GM12864 (cell line): ENCODE data around the gene CFB.

Experiments
- DNase-seq: peaks from one replicate; pipeline ENCODE4 v3.0.0-alpha.2; 2011; ENCODE audit warnings: low read depth
- H3K4me3 ChIP-seq: 2 replicates; pipeline ENCODE4 v1.5.1; 2011; ENCODE audit warnings: mild to moderate bottlenecking, low read depth, low read length, control low read depth
- TF ChIP-seq, protein P1 (sequence below): IDR thresholded peaks from 2 replicates; pipeline ENCODE4 v1.5.1; 2011; ENCODE audit warnings: low read depth, mild to moderate bottlenecking, moderate library complexity, low read length, control low read depth, inconsistent platforms; ENCODE audit errors: missing control alignments

The CFB gene

DNA sequence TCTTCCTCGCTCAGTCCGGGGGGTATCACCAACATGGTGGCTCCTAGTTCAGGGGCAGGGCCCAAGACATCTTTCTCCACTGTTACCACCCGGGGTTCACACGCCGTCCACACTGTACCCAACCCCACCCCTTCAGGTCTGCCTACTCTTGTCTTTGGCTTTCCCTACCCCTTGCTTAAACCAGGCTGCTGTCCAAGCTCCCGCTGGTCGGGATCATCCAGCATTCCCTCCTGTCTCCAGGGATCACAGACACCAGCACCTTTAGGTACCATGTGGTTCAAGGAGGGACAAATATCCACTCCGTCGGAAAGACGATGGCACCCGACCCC, 12.5 kb downstream of the CFB start:
- DNase-seq = no peak
- H3K4me3 ChIP-seq = peak overlapping the region; percentile 99
- TF ChIP-seq, protein P1, sequence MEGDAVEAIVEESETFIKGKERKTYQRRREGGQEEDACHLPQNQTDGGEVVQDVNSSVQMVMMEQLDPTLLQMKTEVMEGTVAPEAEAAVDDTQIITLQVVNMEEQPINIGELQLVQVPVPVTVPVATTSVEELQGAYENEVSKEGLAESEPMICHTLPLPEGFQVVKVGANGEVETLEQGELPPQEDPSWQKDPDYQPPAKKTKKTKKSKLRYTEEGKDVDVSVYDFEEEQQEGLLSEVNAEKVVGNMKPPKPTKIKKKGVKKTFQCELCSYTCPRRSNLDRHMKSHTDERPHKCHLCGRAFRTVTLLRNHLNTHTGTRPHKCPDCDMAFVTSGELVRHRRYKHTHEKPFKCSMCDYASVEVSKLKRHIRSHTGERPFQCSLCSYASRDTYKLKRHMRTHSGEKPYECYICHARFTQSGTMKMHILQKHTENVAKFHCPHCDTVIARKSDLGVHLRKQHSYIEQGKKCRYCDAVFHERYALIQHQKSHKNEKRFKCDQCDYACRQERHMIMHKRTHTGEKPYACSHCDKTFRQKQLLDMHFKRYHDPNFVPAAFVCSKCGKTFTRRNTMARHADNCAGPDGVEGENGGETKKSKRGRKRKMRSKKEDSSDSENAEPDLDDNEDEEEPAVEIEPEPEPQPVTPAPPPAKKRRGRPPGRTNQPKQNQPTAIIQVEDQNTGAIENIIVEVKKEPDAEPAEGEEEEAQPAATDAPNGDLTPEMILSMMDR = no peak

DNA sequence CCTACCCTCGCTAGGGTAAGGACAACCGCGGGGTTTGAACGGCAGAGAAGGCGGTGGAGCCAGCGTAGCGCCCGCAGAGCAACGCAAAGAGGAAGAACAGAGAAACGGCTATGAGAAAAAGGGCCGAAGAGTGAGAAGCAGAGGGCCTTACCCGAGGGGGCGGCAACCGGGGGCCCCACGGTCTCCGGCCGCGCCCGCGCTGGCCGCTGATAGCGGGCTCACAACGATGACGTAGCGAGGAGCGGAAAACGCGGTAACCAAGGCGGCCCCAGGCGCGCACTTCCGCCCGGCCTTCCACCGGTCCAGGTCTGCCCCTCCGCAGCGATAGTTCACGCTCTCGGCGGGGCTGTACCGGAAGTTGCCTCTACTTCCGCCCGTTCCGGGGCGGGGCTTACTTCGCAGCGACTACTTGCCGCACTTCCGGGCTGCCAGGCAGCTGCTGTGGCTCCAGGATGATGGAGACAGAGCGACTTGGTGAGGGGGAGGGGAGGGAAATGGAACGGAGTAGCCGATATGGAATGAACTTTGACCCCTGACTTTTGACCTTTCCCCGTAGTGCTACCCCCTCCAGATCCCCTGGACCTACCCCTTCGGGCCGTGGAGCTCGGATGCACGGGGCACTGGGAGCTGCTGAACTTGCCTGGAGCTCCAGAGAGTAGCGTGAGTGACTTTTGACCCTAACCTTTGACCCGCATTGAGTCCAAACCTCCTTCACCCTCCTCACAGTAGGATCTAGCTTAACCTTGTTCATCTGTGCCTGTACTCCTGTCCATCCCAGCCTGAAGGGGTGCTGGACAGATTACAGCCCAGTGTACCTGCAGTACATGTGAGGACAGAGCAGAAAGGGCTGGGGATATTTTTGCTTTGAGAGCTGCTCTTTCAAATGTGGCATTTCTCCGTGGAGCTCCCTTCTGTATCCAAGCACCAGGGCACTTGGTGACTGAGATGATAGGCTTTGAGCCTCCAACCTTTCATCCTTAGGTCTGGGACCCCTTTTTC, 13.1 kb downstream of the CFB start, which contains the start of the genes NELFE and SKIC2:
Gene NELFE (minus strand): TSS at position 231 of the 999 bp plus-strand sequence. CDS start 525 bp downstream, outside the sequence.
Gene SKIC2 (plus strand): TSS at position 435 of the 999 bp plus-strand sequence. CDS start 18 bp downstream, at position 453.
- peak; percentile 91 for DNase-seq
- TF ChIP-seq, protein P1 = no peak
- peak within 1 kb of the TSS; percentile 99 for H3K4me3 ChIP-seq

DNA sequence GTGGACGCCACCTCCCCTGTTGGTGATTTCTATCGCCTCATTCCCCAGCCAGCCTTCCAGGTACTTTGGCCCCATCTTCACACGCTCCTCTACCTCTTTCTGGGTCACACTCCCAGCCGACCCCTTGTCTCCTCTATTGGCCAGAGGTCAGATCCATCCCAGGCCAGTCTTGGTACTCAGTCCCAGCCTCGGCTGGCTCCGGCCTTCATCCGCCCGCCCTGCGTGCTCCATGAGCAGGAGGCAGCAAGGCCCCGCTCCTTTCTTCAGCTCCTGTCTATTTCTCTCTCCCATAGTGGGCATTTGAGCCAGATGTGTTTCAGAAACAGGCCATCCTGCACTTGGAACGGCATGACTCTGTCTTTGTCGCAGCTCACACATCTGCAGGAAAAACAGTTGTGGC, 15.7 kb downstream of the CFB start:
- DNase-seq = no peak
- TF ChIP-seq, protein P1 = no peak
- no peak overlapping the region for H3K4me3 ChIP-seq

DNA sequence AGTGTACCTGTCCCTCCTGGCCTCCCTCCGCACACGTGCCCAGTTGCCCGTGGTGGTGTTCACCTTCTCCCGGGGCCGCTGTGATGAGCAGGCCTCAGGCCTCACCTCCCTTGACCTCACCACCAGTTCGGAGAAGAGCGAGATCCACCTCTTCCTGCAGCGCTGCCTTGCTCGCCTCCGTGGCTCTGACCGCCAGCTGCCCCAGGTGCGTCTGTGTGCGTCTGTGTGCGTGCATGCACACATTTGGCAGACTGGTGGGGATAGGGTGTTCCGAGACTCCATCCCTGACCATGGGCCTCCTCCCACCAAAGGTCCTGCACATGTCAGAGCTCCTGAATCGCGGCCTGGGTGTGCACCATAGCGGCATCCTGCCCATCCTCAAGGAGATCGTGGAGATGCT, 18.0 kb downstream of the CFB start:
- DNase-seq = no peak
- H3K4me3 ChIP-seq = no peak overlapping the region
- TF ChIP-seq, protein P1 = no peak

DNA sequence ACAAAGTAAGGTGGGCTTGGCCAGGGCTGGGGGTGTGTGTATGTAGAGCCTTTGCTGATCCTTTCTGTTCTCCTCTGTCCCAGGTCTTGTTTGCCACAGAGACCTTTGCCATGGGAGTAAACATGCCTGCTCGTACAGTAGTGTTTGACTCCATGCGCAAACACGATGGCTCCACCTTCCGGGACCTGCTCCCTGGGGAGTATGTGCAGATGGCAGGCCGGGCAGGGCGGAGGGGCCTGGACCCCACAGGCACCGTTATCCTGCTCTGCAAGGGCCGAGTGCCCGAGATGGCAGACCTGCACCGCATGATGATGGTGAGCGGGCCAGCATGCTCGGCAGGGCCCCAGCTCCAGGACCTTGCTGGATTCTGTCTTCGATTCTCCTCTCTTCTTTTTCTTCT, 19.8 kb downstream of the CFB start:
- DNase-seq = no peak
- TF ChIP-seq, protein P1 = no peak
- no peak overlapping the region for H3K4me3 ChIP-seq

DNA sequence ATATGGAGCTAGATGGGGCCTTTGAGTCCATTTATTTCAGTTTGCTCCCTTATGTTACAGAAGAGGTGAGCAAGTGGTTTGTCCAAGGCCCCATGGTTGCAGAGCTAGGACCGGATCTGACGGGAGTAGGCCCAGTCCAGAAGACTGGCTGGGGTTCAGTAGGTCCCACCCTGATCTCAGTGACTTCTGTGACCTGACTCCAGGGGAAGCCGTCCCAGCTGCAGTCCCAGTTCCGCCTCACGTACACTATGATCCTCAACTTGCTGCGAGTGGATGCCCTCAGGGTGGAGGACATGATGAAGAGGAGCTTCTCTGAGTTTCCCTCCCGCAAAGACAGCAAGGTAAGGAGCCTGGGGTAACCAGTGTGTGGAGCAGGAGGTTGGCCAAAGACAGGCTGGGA, 20.6 kb downstream of the CFB start:
- DNase-seq = no peak
- H3K4me3 ChIP-seq = no peak overlapping the region
- TF ChIP-seq, protein P1 = no peak
